Naive thymus-derived CD4-positive, alpha-beta T cell (primary cell): Measurements from ENCODE around the gene SMG1. TPM values are rescaled to one million over a fixed set of nuclear protein-coding genes. Genes with fewer than 3 reads are reported as not detected.
A peak's percentile ranks its signal among the peaks of the same experiment; 100 is the strongest.

ENCODE experiments used
- ATAC-seq: fragments of 150-1000 bp; cut with Tn5 transposase; 2 replicates; pipeline ENCODE4 v1.10.0; 2021; ENCODE audit warnings: mild to moderate bottlenecking, moderate library complexity
- CTCF ChIA-PET: fragments of 350-600 bp; sonication (Branson Sonifier 250); formaldehyde crosslinking; loops from one replicate; lab custom pipeline; 2021; ENCODE audit warnings: antibody characterized with exemption; lab: Charles Lee
- POLR2A ChIA-PET: fragments of 350-600 bp; sonication (Branson Sonifier 250); formaldehyde crosslinking; loops from one replicate; lab custom pipeline; 2021; ENCODE audit warnings: antibody characterized with exemption, inconsistent platforms; lab: Charles Lee
- DNase-seq, 9 donors: peaks; one replicate each; pipeline versions ENCODE4 v3.0.0 to v3.0.0-alpha.2; 2020 to 2022; ENCODE audit warnings: mixed read lengths in 1 of 9
- H3K27ac ChIP-seq: one replicate; pipeline ENCODE4 v1.7.0; 2013; ENCODE audit warnings: mild to moderate bottlenecking, low read depth, low read length, moderate library complexity
- H3K27me3 ChIP-seq, 2 donors: one replicate each; pipeline ENCODE4 v1.7.0; 2013; ENCODE audit warnings: low read length in 2 of 2, mild to moderate bottlenecking in 2 of 2, moderate library complexity in 2 of 2; ENCODE audit not compliant: control insufficient read depth in 2 of 2, insufficient read depth in 2 of 2
- H3K36me3 ChIP-seq, 3 experiments: 1 replicate in 2 of 3; 2 replicates in 1 of 3; pipeline ENCODE4 v1.7.0; 2013; ENCODE audit warnings: low read length in 3 of 3, mild to moderate bottlenecking in 3 of 3, moderate library complexity in 1 of 3; ENCODE audit not compliant: insufficient read depth in 3 of 3, control insufficient read depth in 2 of 3
- H3K4me1 ChIP-seq, 2 donors: one replicate each; pipeline ENCODE4 v1.7.0; 2013; ENCODE audit warnings: low read length in 2 of 2, mild to moderate bottlenecking in 2 of 2, moderate library complexity in 1 of 2; ENCODE audit not compliant: control insufficient read depth in 2 of 2, insufficient read depth in 2 of 2
- H3K4me3 ChIP-seq: 2 replicates; pipeline ENCODE4 v1.7.0; 2013; ENCODE audit warnings: mild to moderate bottlenecking, low read length
- H3K9me3 ChIP-seq, 3 experiments: 1 replicate in 2 of 3; 2 replicates in 1 of 3; pipeline ENCODE4 v1.7.0; 2013; ENCODE audit warnings: low read length in 3 of 3; ENCODE audit not compliant: control insufficient read depth in 2 of 3
- H3K27ac Mint-ChIP-seq, 9 donors: one replicate each; pipeline ENCODE4 v1.8.0; 2020 to 2022; ENCODE audit warnings: mixed read lengths in 9 of 9, mild to moderate bottlenecking in 8 of 9, moderate library complexity in 5 of 9, inconsistent platforms in 2 of 9
- H3K27me3 Mint-ChIP-seq, 5 donors: one replicate each; pipeline ENCODE4 v1.8.0; 2021 to 2022; ENCODE audit warnings: mixed read lengths in 5 of 5, mild to moderate bottlenecking in 1 of 5
- H3K36me3 Mint-ChIP-seq, 5 donors: one replicate each; pipeline ENCODE4 v1.8.0; 2020 to 2022; ENCODE audit warnings: mixed read lengths in 5 of 5, mild to moderate bottlenecking in 3 of 5, inconsistent platforms in 1 of 5
- H3K4me1 Mint-ChIP-seq, 7 donors: one replicate each; pipeline ENCODE4 v1.8.0; 2020 to 2022; ENCODE audit warnings: mixed read lengths in 7 of 7, mild to moderate bottlenecking in 3 of 7, inconsistent platforms in 1 of 7
- H3K4me3 Mint-ChIP-seq, 10 donors: one replicate each; pipeline ENCODE4 v1.8.0; 2020 to 2022; ENCODE audit warnings: mild to moderate bottlenecking in 10 of 10, mixed read lengths in 10 of 10, moderate library complexity in 6 of 10, inconsistent platforms in 2 of 10
- H3K9me3 Mint-ChIP-seq, 11 donors: one replicate each; pipeline ENCODE4 v1.8.0; 2020 to 2022; ENCODE audit warnings: mixed read lengths in 11 of 11, mild to moderate bottlenecking in 4 of 11, inconsistent platforms in 1 of 11, moderate library complexity in 1 of 11
- intact Hi-C, 2 donors: fragments of 100-400 bp; cut with micrococcal nuclease; formaldehyde crosslinking; loops; one replicate each; pipeline ENCODE4 v1.15.1; 2023
- polyA plus RNA-seq, 2 donors: library from polyadenylated mRNA; unstranded; fragments of 300-500 nt; fragmentation: Illumina TruSeq; gene quantifications; one replicate each; pipeline ENCODE4 v1.2.3, GENCODE V29; 2021
- total RNA-seq, 6 experiments: library from RNA in 5 of 6; stranded (reverse) in 5 of 6; gene quantifications; 1 replicate in 5 of 6; 2 replicates in 1 of 6; pipeline ENCODE4 v1.2.3 and lab custom pipeline; 2021 to 2026

SMG1 gene
- total and polyA plus RNA-seq, 7 experiments from 2014 or later, result 16.0 to 181 (median 158) TPM

- Mint-ChIP-seq H3K9me3 (peaks cover 0 to 2% (median 0%) of the 10 kb centered on the region in 11 donors), H3K27me3 (no peaks in the 10 kb centered on the region), H3K27ac (peak overlapping the region in 2 of 9 donors; percentile 8 to 12), H3K36me3 (peaks cover 15 to 59% (median 47%) of the 10 kb centered on the region in 5 donors), H3K4me3 (no peak overlapping the region), H3K4me1 (peaks cover 0 to under 1% (median 0%) of the 10 kb centered on the region in 7 donors)
- intact Hi-C loops, result no loop called here
- ATAC-seq (no peak), DNase-seq (no peak)
- Histone ChIP-seq H3K36me3 (peaks cover 37 to 67% (median 48%) of the 10 kb centered on the region in 3 experiments), H3K9me3 (no peaks in the 10 kb centered on the region), H3K27me3 (no peaks in the 10 kb centered on the region), H3K27ac (no peak overlapping the region), H3K4me3 (no peak overlapping the region), H3K4me1 (no peaks in the 10 kb centered on the region)
- ChIA-PET CTCF (no interaction called here), POLR2A (no interaction called here)
Observed at GRCh38 chr16:18811925-18812324, 114.3 kb downstream of the SMG1 start.

DNA sequence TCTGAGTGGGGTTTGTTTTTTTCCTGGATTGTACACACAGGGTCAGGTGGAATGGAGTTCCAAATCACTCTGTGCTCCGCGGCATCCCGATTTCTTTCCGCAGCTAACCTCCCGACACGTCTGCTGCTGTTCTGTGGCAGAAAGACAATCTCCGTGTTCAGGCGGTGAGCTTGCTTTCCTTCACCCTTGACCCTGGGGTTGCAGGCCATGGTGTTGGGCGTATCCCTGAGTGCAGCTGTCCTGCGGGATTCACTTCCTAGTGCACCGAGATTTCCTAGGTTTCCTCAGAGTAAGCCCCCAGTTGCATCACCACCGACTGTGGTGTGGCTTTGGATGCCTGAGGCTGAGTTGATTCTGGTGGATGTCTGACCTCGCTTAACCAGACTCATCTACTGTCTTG lies 117.0 kb downstream of the SMG1 start:
- Histone ChIP-seq H3K4me3 (no peak overlapping the region), H3K9me3 (no peaks in the 10 kb centered on the region), H3K4me1 (peaks cover 0 to 7% of the 10 kb centered on the region in 2 donors), H3K27ac (no peak overlapping the region), H3K36me3 (peaks cover 28 to 45% (median 35%) of the 10 kb centered on the region in 3 experiments), H3K27me3 (no peaks in the 10 kb centered on the region)
- intact Hi-C loops, result no loop called here
- Mint-ChIP-seq H3K4me3 (no peak overlapping the region), H3K27ac (peak overlapping the region in 3 of 9 donors; percentile 23 to 48 (median 32)), H3K4me1 (peaks cover 2 to 27% (median 8%) of the 10 kb centered on the region in 7 donors), H3K36me3 (peaks cover 15 to 44% (median 43%) of the 10 kb centered on the region in 5 donors), H3K27me3 (no peaks in the 10 kb centered on the region), H3K9me3 (peaks cover 0 to 2% (median 0%) of the 10 kb centered on the region in 11 donors)
- CTCF ChIA-PET, result no interaction called here
- POLR2A ChIA-PET, result interaction anchor here (2.1 kb wide), 1 partner anchor 20 kb away, joined by 9 read pairs; the partner anchor contains the start of gene RPS15A
- DNase-seq (no peak), ATAC-seq (no peak)

DNA sequence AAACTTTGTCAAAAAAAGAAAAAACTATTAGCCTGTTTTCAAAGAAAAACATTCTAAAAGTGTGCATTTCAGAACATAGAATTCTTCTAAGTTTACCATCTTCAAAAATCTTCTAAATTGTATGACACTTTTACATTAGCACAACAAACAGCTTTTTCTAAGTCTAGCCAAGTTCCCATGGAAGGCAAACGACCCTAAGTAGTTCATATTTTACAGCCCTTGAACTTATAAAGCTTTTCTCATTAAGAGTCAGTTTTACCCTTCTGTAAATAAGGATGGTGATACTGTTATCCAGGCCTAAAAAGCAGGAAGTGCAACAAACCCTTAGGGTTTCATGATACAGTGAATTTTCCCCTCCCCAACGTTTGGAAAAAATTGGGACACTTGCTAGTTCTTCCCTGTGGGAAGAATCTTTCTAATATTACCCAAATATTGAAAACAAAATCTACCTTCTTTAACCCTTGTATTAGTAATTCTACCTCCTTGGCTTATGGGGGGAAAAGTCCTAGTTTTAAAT lies 120.9 kb downstream of the SMG1 start:
- H3K36me3 Mint-ChIP-seq, result peaks cover 4 to 31% (median 19%) of the 10 kb centered on the region in 5 donors
- intact Hi-C loops, result no loop called here

DNA sequence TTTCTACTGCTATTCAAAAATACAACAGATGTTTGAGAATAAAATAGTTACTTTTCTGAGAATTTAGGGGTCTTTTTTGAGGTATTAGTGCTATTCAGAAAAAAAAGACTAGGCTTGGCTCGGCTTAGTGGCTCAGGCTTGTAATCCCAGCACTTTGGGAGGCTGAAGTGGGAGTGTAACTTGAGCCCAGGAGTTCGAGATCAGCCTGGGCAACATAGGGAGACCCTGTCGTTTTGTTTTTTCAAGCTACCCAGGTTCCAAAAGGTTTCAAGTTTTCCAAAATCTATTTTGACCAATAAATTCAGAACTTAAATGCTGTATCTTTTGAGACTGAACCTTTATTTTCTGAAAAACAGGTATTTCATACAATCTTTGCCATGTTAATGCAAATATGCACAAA lies 121.7 kb downstream of the SMG1 start:
- Histone ChIP-seq H3K27ac (peak overlapping the region; percentile 16), H3K27me3 (no peaks in the 10 kb centered on the region), H3K9me3 (no peaks in the 10 kb centered on the region), H3K4me1 (peaks cover 19% of the 10 kb centered on the region in 2 donors), H3K36me3 (peaks cover 9 to 22% (median 12%) of the 10 kb centered on the region in 3 experiments), H3K4me3 (no peak overlapping the region)
- Mint-ChIP-seq H3K4me3 (peak overlapping the region in 1 of 10 donors; percentile 41), H3K36me3 (peaks cover 0 to 35% (median 12%) of the 10 kb centered on the region in 5 donors), H3K27ac (peak overlapping the region in 8 of 9 donors; percentile 29 to 88 (median 73)), H3K27me3 (peaks cover 0 to 2% (median 0%) of the 10 kb centered on the region in 5 donors), H3K4me1 (peaks cover 26 to 55% (median 39%) of the 10 kb centered on the region in 7 donors), H3K9me3 (peaks cover 0 to 4% (median 0%) of the 10 kb centered on the region in 11 donors)
- DNase-seq (no peak), ATAC-seq (no peak)
- ChIA-PET POLR2A (interaction anchor here (1.4 to 6.5 kb wide), 3 partner anchors 12 to 29 kb away, joined by 3 to 130 read pairs (median 22); partner anchors contain the start of gene RPS15A), CTCF (interaction anchor here (1.0 to 1.6 kb wide), 2 partner anchors 12 to 15 kb away, joined by 3 to 4 read pairs; partner anchors contain the start of gene RPS15A)
- intact Hi-C loops, result loop anchor here (5.0 kb wide), 3 partner anchors 38 to 718 kb away; partner anchors contain the start of genes CCP110 (in 1 of the 2) and GDE1 (in 1 of the 2)

More for the DNA sequence above, 120.9 kb downstream of the SMG1 start:
- CTCF ChIA-PET, result interaction anchor here (1.0 kb wide), 1 partner anchor 15 kb away, joined by 3 read pairs; the partner anchor contains the start of gene RPS15A
- peaks cover 11% of the 10 kb centered on the region in 2 donors for H3K4me1 ChIP-seq
- peaks cover 0 to 4% (median 0%) of the 10 kb centered on the region in 11 donors for H3K9me3 Mint-ChIP-seq
- H3K4me3 ChIP-seq, result no peak overlapping the region
- no peak overlapping the region for H3K4me3 Mint-ChIP-seq
- POLR2A ChIA-PET, result interaction anchor here (0.5 to 1.0 kb wide), 2 partner anchors 15 to 86 kb away, joined by 3 to 4 read pairs; partner anchors contain the start of gene RPS15A
- peak overlapping the region; percentile 11 for H3K27ac ChIP-seq
- no peak for DNase-seq
- H3K27me3 Mint-ChIP-seq, result peaks cover 0 to 2% (median 0%) of the 10 kb centered on the region in 5 donors
- peaks cover 16 to 29% (median 17%) of the 10 kb centered on the region in 3 experiments for H3K36me3 ChIP-seq
- peaks cover 22 to 47% (median 31%) of the 10 kb centered on the region in 7 donors for H3K4me1 Mint-ChIP-seq
- no peaks in the 10 kb centered on the region for H3K9me3 ChIP-seq
- H3K27ac Mint-ChIP-seq, result peak overlapping the region in 8 of 9 donors; percentile 11 to 88 (median 48)
- no peak for ATAC-seq
- no peaks in the 10 kb centered on the region for H3K27me3 ChIP-seq

DNA sequence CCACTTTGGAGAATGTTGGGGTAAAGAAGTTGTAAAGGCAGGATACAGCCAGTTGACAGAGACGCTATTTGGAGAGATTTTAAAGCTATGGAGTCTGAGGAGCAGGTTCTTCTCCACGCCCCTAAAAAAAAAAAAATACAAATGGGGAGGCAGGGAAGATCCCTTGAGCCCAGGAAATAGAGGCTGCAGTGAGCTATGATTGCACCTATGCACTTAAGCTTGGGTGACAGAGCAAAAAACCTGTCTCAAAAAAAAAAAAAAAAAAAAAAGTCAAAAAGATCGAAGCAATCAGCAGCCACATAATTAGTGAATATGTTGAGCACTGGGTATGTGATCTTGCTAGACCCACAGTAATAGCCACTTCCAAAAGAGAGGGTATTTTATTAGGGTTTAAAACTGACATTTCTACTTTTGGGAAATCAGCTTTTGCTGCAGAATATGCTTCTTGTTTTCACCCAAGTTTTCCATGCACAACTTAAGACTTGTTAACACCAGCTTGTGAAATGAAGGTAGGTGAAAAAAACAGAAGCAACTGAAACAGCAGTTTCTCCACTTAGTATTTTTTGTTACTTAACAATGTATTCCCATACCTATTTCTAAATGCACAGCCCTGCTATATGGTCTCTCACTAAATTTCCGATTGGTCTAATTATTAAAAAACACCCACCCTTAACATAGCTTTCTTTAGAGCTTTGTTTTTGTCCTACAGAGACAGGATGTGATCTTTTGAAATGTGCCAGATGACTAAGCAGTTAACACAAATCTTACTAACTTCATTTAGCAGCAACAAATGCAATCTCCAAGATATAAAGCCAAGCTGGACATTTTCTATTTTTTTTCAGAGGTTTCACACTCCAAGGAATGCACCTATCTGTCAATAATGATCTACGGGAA lies 122.4 kb downstream of the SMG1 start:
- Mint-ChIP-seq H3K4me3 (peak overlapping the region in 5 of 10 donors; percentile 20 to 68 (median 34)), H3K4me1 (peaks cover 29 to 60% (median 45%) of the 10 kb centered on the region in 7 donors), H3K27ac (peak overlapping the region; percentile 52 to 88 (median 73)), H3K9me3 (peaks cover 0 to 4% (median 0%) of the 10 kb centered on the region in 11 donors), H3K36me3 (peaks cover 0 to 28% (median 6%) of the 10 kb centered on the region in 5 donors), H3K27me3 (peaks cover 0 to 2% (median 0%) of the 10 kb centered on the region in 5 donors)
- H3K27me3 ChIP-seq, result no peaks in the 10 kb centered on the region
- H3K27ac ChIP-seq, result no peak overlapping the region
- DNase-seq (no peak), ATAC-seq (no peak)
- H3K36me3 ChIP-seq, result peaks cover 2 to 15% (median 6%) of the 10 kb centered on the region in 3 experiments
- ChIA-PET POLR2A (interaction anchor here (1.4 to 6.5 kb wide), 3 partner anchors 13 to 30 kb away, joined by 3 to 130 read pairs (median 22); partner anchors contain the start of gene RPS15A), CTCF (interaction anchor here (0.6 to 1.6 kb wide), 3 partner anchors 12 to 71 kb away, joined by 3 to 4 read pairs (median 3); partner anchors contain the start of gene RPS15A)
- no peak overlapping the region for H3K4me3 ChIP-seq
- H3K4me1 ChIP-seq, result peaks cover 21 to 26% of the 10 kb centered on the region in 2 donors
- intact Hi-C loops, result loop anchor here (5.0 kb wide), 3 partner anchors 38 to 718 kb away; partner anchors contain the start of genes CCP110 (in 1 of the 2) and GDE1 (in 1 of the 2)
- no peaks in the 10 kb centered on the region for H3K9me3 ChIP-seq
